Astrocyte of the cerebellum (primary cell): ENCODE measurements around the gene SHOC1.

ENCODE experiments used
- DNase-seq: peaks from one replicate; pipeline ENCODE4 v3.0.0-alpha.2; 2011; ENCODE audit warnings: low read depth
- H3K4me3 ChIP-seq: 2 replicates; pipeline ENCODE4 v1.5.1; 2011; ENCODE audit warnings: mild to moderate bottlenecking, low read depth, low read length, moderate library complexity
- in situ Hi-C: cut with HindIII; loops from 2 replicates; pipeline ENCODE4 v1.10.0; 2017; ENCODE audit warnings: low sequenced_read_pairs
- TF ChIP-seq, protein P1 (sequence below): IDR thresholded peaks from 2 replicates; pipeline ENCODE4 v1.5.1; 2012; ENCODE audit warnings: low read length, low read depth, moderate library complexity, mild to moderate bottlenecking; ENCODE audit errors: missing control alignments

SHOC1 gene

GRCh38 chr9:111838439-111838838, 43.7 kb upstream of the SHOC1 start:
- in situ Hi-C loops = no loop called here
- TF ChIP-seq, protein P1, sequence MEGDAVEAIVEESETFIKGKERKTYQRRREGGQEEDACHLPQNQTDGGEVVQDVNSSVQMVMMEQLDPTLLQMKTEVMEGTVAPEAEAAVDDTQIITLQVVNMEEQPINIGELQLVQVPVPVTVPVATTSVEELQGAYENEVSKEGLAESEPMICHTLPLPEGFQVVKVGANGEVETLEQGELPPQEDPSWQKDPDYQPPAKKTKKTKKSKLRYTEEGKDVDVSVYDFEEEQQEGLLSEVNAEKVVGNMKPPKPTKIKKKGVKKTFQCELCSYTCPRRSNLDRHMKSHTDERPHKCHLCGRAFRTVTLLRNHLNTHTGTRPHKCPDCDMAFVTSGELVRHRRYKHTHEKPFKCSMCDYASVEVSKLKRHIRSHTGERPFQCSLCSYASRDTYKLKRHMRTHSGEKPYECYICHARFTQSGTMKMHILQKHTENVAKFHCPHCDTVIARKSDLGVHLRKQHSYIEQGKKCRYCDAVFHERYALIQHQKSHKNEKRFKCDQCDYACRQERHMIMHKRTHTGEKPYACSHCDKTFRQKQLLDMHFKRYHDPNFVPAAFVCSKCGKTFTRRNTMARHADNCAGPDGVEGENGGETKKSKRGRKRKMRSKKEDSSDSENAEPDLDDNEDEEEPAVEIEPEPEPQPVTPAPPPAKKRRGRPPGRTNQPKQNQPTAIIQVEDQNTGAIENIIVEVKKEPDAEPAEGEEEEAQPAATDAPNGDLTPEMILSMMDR = no peak

DNA sequence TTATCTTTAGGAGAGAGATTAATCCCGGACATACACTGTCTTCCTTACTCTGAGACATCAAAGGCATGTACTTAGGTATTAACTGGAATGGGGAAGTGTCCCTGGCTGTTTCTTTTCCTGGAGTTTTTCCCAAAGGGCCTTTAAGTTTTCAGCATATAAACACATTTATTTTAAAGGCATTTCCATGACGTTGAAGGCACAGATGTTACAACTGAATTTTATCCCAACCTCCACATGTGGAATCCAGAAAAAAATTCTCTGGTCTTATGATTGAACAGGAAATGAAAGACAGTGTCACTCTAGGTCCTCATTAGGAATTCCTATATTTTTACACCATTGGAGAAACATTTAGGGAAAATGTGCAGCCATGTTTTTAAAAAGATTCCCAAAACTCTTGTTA, 41.6 kb upstream of the SHOC1 start:
- no peak overlapping the region for H3K4me3 ChIP-seq
- TF ChIP-seq, protein P1 = no peak
- in situ Hi-C loops = no loop called here
- DNase-seq = no peak

More at GRCh38 chr9:111838439-111838838, 43.7 kb upstream of the SHOC1 start:
- DNase-seq = no peak
- H3K4me3 ChIP-seq = no peak overlapping the region

DNA sequence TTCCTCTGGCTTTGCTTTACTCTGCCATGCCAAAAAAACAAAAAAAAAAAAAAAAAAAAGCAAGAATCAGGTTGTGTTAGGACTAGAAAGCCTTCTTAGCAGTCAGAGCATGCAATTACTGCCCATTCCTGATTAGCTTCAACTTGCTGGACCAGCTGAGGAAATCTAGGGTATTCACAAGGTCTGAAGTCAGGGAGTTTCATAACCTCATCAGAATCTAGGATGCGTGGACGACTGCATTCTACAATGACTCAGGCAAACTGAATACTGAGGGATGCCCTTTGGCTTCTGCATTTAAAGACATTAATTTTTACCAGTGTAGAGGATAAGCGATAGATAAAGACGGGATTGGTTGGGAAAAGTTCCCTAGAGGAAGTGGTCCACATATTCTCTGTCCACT, 39.2 kb upstream of the SHOC1 start:
- in situ Hi-C loops = no loop called here
- DNase-seq = no peak
- TF ChIP-seq, protein P1 = no peak
- no peak overlapping the region for H3K4me3 ChIP-seq

DNA sequence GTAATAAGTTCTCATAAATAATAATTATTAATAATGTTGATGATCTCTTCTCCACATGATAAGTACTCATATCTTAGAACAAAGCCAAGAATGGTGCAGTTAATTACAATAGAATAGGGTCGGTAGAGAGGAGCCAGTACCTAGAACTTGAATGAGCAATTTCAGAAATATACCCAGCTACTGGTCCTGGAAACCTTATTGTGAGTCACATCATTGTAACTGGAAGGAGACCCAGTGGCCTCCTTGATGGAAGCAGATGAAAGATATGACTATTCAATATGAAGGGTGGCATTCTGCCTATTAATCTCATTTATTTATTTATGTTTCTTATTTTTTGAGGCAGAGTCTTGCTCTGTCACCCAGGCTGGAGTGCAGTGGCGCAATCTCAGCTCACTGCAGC, 37.7 kb upstream of the SHOC1 start:
- TF ChIP-seq, protein P1 = no peak
- in situ Hi-C loops = no loop called here
- DNase-seq = no peak
- H3K4me3 ChIP-seq = no peak overlapping the region

DNA sequence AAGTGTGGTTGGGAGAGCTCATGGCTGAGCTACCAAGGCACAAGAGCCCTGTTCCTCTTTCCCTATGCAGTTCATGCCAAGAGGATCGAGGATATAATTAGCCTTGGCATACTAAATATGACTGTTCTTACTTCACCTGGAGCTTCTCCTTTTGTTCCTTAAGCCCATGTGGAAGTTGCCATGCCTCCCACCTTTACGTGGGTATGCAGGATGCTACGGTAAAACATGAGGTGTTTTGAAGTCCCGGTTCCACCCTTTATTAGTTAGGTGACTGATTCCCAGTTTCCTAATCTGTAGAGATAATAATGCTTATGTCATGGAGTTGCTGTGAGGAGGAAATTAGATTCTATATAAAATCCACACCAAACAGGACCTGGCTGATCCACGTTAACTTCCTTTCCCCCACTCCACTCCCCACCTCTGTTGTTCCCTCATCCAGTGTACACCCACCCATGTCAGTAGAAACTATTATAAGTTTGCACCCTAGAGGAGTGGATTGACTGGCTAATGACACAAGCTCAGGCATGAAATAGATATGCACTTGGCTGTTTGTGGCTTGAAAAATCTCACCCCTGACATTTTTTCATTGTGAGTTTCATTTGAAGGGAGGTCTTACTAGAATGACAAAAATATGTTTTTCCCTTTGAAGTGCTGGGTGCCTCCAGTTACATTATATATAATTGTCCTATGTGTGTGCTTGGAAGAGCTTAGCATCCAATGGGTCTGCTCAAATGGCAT, 36.8 kb upstream of the SHOC1 start:
- TF ChIP-seq, protein P1 = no peak
- no peak for DNase-seq
- no peak overlapping the region for H3K4me3 ChIP-seq
- in situ Hi-C loops = no loop called here

- in situ Hi-C loops = no loop called here
- TF ChIP-seq, protein P1 = no peak
- no peak overlapping the region for H3K4me3 ChIP-seq
- no peak for DNase-seq
These were observed 33.5 kb upstream of the SHOC1 start for GRCh38 chr9:111828193-111828592.
